ENCODE data around the gene RRP9.

RRP9 gene

GRCh38 chr3:51955175-51955892 lies 13.6 kb upstream of the RRP9 start, which contains the start of gene GPR62:
Gene GPR62, plus strand, starts transcription at chr3:51955381. Its CDS starts 272 bp downstream, at chr3:51955653.
- DNase-seq: no peak

GRCh38 chr3:51954713-51955112 lies 13.0 kb upstream of the RRP9 start:
- no peak for DNase-seq

- DNase-seq: no peak
Observed at GRCh38 chr3:51954105-51954504, 12.4 kb upstream of the RRP9 start.

DNA sequence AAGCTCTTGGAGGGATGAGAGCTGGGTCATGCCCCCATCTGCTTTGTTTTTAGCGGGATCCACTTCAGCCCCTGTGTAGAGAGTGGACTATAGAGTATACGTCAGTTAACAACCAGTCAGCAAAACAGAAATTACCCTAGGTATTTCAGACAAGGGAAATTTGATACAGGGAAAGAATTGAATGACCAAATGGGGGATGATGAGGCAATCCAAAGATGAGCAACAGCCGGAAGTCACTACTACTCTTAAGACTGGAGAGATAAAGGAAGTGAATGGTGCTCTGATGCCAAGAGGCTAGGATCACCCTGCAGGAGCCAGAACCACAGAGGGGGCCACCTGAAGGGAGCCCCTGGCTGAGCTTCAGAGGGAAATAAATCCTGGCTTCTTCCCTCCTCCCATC lies 11.7 kb upstream of the RRP9 start:
- DNase-seq: no peak

DNA sequence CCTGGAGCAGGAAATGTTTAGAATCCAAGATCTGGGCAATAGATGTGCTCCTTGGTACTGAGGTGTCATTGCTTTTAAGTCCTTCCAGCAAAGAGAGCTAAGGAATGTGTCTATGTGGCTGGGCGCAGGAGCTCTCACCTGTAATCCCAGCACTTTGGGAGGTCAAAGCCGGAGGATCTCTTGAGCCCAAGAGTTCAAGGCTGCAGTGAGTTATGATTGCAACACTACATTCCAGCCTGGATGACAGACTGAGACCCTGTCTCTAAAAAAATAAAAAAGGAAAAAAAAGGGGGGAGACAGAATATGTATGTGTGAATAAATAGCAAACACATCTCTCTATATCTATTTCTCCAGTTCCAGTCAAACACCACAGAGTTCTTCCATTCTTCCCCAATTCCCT lies 9.2 kb upstream of the RRP9 start:
- DNase-seq: no peak

DNA sequence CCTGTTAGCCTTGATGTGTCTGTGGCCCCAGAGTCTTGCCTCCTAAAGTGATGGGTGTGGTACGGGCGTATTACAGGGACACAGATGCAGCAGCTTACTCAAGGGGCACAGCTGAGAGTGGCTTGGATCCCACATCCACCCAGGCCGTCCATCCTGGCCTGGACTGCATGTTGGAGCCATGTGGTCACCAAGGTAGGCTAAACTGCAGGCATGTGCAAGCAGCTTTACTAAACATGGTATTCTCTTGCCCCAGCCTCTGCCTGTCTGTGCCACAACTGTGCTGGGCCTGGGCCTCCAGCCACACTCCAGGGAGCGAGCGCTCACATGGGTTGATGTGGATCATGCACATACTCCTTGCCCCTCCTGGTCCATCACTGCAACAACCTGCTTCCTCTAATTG lies 7.4 kb upstream of the RRP9 start:
- DNase-seq: no peak

- no peak for DNase-seq
Observed at GRCh38 chr3:51948016-51948580, 6.4 kb upstream of the RRP9 start.

GRCh38 chr3:51947215-51947900 lies 5.7 kb upstream of the RRP9 start:
- no peak for DNase-seq

- DNase-seq: no peak
Observed at GRCh38 chr3:51946796-51947195, 5.1 kb upstream of the RRP9 start.

- no peak for DNase-seq
Observed at GRCh38 chr3:51945926-51946705, 4.4 kb upstream of the RRP9 start.

DNA sequence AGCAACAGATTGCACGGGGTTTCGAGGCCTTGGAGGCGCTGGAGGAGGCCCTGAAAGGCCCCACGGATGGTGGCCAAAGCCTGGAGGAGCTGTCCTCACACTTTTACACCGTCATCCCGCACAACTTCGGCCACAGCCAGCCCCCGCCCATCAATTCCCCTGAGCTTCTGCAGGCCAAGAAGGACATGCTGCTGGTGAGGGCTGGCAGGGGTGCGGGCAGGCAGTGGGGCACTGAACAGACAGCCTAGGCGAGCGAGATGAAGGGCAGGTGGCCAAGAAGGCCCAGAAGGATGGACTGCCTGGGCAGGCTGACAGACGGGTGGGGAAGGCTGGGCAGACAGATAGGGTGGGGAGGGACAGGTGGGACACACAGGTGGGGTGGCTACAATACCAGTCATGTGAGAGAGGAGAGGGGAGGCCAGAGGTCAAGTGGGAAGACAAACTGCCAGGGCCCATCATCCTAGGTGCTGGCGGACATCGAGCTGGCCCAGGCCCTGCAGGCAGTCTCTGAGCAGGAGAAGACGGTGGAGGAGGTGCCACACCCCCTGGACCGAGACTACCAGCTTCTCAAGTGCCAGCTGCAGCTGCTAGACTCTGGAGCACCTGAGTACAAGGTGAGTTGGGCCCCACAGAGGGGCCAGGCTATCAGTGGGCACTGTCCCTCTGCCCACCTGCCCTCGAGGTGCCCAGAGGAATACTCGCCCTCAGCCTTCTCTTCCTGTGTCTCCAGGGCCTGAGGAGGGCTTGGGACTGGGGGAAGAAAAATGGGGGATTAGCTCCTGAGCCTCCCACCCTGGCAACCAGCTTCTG lies 3.5 kb upstream of the RRP9 start:
- no peak for DNase-seq

DNA sequence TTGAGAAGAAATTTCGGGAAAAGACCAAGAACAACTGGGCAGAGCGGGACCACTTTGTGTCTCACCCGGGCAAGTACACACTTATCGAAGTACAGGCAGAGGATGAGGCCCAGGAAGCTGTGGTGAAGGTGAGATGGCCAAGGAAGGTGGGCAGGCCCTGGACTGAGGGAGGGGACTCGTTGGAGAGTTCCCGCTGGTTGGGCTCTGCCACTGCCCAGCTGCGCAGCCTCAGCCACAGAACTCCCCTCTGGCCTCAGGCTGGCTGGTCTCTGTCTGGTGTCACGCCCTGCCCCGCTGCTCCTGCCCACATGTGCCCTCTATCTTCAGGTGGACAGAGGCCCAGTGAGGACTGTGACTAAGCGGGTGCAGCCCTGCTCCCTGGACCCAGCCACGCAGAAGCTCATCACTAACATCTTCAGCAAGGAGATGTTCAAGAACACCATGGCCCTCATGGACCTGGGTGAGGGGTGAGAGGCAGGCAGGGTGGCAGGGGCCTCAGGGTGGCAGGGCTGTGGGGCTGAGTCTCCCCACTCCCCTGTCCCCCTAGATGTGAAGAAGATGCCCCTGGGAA lies 2.8 kb upstream of the RRP9 start:
- no peak for DNase-seq

DNA sequence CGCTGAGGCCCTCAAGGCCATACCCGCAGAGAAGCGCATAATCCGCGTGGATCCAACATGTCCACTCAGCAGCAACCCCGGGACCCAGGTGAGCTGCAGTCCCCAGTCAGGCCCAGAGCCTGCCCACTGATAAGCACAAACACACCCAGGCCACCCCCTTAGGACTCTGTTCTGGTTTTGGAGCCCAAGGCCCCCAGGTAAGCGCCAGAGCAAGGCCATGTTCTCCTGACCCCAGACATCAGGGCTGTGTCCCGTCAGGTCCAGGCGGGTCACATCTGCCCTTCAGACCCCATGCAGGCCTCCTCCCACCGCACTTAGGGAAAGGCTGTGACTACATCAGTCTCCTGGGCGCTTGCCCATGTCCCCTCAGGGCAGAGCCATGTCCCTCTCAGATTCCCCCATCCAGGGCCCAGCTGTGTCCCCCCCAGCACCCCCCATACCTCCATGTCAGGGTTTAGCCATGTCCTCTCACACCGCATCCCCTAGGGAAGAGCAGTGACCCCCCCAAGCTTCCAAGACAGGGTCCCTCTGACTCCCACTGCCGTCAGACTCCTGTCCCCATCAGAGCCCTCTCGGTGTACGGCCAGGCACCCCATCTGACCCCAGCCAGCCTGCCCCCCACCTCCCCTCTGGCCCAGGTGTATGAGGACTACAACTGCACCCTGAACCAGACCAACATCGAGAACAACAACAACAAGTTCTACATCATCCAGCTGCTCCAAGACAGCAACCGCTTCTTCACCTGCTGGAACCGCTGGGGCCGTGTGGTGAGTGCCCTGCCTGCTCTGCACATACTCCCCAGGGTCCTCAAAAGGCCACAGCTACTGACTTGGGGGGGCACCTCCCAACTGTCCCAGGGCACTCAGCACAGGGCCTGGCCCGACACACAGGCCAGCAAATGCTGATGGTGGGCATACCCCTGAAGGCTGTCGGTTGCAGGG lies 2.0 kb upstream of the RRP9 start:
- DNase-seq: no peak

GRCh38 chr3:51942603-51943450 lies 1.1 kb upstream of the RRP9 start:
- DNase-seq: peak; percentile 15 to 43 (median 34)

GRCh38 chr3:51941463-51941797 lies 274 bp downstream of the RRP9 start:
- no peak for DNase-seq

DNA sequence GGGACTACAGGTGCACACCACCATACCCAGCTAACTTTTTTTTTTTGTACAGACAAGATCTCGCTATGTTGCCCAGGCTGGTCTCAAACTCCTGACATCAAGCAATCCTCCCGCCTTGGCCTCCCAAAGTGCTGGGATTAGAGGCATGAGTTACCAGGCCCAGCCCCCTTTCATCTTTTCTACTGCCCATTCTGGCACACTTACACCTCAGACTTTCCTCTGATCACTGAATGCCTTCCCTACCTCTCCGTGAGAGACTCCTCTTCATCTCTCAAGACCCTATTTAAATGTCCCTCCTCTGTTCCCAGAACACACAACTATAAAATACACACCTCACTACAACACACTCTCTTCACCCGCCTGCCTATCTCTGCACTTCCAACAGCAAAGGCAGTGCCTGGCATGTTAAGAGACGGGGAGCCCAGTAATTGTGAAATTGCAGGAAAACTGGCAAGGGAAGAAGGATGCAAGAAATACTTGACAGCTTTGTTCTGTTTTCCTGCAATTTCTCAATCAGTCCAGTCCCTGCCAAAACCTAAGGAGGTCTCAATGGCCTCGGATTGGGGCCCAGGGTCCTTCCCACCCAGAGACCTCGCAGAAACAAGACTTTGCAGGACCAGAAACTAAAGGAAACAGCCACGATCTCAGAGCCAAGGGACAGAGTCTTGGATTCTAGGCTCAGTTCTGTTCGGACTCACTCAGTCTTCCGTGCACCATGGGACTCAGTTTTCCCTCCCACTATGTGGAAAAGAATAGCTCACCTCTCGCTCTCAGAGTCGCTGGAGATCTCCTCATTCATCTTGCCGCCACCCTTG lies 849 bp downstream of the RRP9 start:
- no peak for DNase-seq

- no peak for DNase-seq
Observed at GRCh38 chr3:51938780-51939425, 2.8 kb downstream of the RRP9 start.

GRCh38 chr3:51937611-51938450 lies 3.9 kb downstream of the RRP9 start:
- no peak for DNase-seq
